Activated effector memory CD4-positive, alpha-beta T cell treated with anti-CD3 and anti-CD28 coated beads, Interleukin-2, amount 50 U/mL, for 16 hours (primary cell): Measurements from ENCODE around the gene LMBRD2.
"Not testable (repeated sequence)": the region's sequence is repeated elsewhere in the genome, so short reads cannot be mapped to it uniquely, and the experiment has no call there.

Experiments used
- DNase-seq: peaks from one replicate; pipeline ENCODE4 v3.0.0-alpha.2; 2020

The LMBRD2 gene

GRCh38 chr5:36160617-36161016 is 8.9 kb upstream of the LMBRD2 start:
- DNase-seq = no peak

DNA sequence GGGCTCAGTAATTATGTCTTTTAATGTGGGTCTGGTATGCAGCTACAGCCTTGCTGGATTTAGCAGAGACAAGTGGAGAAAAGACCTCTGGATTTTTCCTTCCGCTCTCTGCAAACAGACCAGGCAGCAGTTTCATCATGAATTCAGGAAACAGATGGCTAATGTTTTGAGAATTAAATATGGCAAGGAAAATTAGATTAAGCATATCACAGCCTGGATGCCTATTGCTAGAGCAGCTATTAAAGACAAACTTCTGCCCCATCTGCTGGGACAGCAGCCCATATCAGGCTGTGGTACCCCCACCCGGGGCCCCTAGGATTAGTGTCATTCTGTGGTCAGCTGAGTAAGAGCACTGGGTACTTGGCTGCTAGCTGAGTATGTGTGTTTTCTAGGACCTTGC is 6.5 kb upstream of the LMBRD2 start:
- no peak for DNase-seq

DNA sequence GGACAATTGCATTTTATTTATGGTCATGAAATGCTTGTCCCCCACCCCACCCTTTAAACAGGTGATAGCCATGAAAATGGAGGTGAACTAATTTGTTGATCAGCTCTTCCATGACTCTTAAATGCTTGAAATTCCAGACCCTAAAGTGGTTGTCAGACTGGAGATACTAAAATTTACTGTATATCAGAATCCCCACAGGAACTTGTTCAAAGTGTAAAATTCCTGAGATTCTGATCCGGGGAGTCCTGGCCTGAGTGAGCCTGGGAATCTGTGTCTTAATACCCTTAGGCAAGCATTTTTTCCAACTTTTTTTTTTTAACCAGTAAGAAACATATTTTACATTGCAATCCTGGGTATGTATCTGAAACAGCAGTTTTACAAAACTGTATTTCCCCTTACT is 4.9 kb upstream of the LMBRD2 start:
- DNase-seq = no peak

DNA sequence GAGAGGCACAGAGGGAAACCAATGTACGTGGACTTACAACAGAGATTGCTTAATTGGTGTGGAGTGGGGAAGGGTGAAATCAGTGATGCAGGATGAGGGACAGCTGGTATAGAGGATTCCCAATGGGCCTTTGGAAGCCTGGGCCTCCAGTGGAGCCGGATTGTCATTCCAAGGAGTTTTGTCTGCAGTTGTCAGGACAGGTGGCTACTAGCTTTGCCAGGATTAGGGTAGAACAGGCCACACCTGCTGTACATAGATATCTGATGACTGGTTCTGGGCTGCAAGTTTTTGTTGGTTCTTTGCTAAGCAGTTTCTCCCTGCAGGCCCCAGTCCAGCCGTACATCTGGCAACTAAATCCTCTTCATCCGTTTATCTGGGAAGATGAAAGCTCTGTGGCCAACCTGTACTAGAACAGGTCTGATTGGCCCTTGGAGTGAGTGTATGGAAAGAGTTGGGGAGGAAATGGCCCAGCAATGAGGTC is 4.5 kb upstream of the LMBRD2 start:
- no peak for DNase-seq

DNA sequence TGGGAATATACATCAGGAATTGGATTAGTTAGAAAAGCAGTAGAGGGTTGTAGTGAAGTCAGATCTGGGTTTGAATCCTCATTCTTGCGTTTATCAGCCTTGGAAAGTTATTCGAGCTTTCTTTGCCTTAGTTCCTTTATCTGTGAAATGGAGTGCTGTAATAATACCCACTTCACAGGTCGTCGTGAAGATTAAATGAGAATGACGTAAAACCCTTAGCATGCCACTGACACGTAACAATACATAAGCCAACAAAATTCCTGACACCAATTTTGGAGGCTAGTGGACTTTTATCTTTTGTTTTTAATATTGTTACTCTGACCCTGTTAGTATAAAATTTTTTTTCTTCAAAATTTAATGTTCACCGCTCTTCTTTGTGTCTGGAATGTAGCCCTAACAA is 3.6 kb upstream of the LMBRD2 start:
- DNase-seq = no peak

GRCh38 chr5:36153726-36154125 is 2.0 kb upstream of the LMBRD2 start:
- no peak for DNase-seq

- DNase-seq = no peak
Observed at GRCh38 chr5:36153298-36153677, 1.6 kb upstream of the LMBRD2 start.

GRCh38 chr5:36152324-36153297 is 924 bp upstream of the LMBRD2 start:
- DNase-seq = no peak

DNA sequence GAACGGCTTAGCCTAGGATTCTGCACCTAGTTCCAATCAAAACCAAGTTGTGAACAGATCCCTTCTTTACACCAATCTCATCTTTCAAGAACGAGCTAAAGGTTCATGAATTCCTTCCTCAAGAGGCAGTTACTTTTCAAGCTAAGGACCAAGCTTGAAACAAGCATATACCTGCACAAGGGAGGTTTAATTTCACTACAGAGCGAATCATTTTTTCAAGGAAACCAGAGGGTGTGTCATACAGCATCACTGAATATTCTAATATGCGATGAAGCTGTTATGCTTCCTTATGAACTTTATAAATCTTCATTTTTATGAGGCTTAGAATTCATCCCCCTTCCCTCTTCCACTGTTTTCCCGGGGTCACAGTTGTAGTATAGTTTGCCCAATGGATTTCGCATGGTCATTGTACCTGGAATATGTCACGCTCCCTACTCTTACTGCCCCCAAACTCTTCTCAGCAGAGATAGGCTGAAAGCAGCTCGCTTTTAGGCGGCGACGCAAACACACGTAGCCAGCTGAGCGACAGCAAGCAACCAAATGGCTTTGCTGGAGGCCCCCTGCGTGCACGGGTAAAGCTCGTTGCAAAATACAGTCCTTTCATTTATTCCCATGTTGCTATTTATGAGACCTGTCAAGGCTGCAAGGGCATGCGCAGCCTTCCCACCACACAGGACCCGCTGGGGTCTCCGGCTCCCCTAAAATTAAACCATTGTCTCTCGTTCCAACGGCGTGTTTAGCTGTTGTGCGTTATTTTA is 832 bp downstream of the LMBRD2 start:
- DNase-seq = peak; percentile 80

GRCh38 chr5:36147681-36148080 is 4.0 kb downstream of the LMBRD2 start:
- no peak for DNase-seq

- no peak for DNase-seq
Observed at GRCh38 chr5:36146390-36146789, 5.3 kb downstream of the LMBRD2 start.

- DNase-seq = no peak
Observed at GRCh38 chr5:36145311-36145710, 6.4 kb downstream of the LMBRD2 start.

DNA sequence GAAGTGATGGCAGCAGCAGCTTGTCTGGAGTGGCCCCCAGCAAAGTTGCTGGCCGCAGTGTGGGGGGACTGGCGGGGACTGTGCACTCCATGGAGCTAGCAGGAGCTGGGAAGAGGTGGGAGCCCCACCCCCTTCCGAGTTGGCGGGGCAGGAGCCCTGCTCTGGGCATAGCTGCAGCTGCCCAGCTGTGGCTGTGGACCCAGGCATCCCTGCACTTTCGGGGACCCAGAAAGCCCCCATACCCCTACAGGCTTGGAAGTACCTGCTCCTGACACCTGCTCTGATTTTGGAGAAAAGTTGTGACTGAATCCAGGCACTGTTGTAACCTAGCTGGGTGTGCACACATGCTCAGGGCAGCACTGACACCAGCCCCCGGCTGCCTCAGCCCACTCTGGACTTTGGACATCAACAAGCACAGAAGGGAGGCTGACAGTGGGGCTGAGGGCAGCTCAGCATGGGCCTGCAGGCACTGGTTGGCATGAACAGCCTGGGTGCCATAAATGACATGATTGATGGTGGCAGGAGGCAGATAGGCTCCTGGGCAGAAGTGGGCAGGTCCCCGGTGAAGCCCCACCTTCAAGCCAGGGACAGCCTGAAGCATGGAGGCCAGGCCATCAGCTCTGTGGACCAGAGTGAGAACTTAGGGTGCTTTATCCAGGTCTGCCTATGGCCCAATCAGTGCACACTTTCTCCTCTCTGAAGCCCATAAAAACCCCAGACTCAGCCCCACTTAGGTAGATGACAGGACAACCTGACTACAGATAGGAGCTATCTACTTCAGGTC is 12.6 kb downstream of the LMBRD2 start:
- no peak for DNase-seq

GRCh38 chr5:36136581-36136980 is 15.1 kb downstream of the LMBRD2 start:
- no peak for DNase-seq

- DNase-seq = no peak
Observed at GRCh38 chr5:36135988-36136387, 15.7 kb downstream of the LMBRD2 start.

GRCh38 chr5:36133009-36133408 is 18.7 kb downstream of the LMBRD2 start:
- not testable (repeated sequence) for DNase-seq

DNA sequence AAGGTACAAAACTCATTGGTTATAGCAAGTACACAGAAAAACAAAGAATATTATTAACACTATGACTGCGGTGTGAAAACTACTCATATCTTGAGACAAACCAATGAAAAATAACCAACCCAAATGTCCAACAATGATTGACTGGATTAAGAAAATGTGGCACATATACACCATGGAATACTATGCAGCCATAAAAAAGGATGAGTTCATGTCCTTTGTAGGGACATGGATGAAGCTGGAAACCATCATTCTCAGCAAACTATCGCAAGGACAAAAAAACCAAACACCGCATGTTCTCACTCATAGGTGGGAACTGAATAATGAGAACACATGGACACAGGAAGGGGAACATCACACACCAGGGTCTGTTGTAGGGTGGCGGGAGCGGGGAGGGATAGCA is 22.0 kb downstream of the LMBRD2 start:
- not testable (repeated sequence) for DNase-seq

GRCh38 chr5:36128795-36129194 is 22.9 kb downstream of the LMBRD2 start:
- DNase-seq = no peak

DNA sequence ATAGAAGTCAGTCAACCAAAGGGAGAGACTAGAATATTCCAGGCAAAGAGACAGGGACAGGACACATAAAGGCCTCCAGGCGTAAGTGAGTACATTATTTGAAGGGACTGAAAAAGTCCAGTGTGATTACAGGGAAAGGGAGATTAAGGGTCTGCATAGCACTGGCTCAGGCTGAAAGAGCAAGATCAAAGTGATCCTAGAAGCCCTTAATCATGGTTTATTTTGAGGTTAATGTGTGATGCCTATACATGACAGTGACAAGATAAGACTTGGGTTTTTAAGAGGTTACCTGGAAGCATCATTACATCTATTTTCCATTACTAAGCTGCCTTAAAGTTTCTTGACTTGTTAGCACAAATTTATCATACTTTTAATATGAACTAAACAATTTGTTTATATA is 25.8 kb downstream of the LMBRD2 start:
- DNase-seq = no peak

- no peak for DNase-seq
Observed at GRCh38 chr5:36111238-36111637, 40.4 kb downstream of the LMBRD2 start.

GRCh38 chr5:36108758-36109460 is 42.8 kb downstream of the LMBRD2 start:
- no peak for DNase-seq

DNA sequence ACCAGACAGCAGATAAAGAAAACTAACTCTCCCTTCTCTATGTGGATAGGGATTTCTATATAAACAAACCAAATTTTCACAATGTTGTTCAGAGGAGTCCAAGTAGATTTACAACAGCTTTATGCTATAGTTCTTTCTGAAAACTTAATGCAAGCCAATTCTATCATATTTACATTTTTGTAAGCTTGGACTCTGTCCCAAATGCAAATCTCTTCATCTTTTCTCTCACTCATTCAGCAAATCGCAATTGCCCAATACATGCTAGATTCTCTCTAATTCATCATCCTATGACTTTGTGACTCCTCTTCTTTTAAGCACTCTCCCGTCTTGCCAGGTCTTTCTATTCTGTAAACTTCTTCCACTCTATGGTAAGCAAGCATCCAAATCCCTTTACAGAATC is 45.9 kb downstream of the LMBRD2 start:
- DNase-seq = no peak
